ENCODE data around the gene NKAIN4. TPM values are rescaled to one million over a fixed set of nuclear protein-coding genes. Genes with fewer than 3 reads are reported as not detected.

The NKAIN4 gene
- total and polyA plus RNA-seq, 2 donors (not counting 1 experiment from before 2014, with no cell fraction given) = not detected

DNA sequence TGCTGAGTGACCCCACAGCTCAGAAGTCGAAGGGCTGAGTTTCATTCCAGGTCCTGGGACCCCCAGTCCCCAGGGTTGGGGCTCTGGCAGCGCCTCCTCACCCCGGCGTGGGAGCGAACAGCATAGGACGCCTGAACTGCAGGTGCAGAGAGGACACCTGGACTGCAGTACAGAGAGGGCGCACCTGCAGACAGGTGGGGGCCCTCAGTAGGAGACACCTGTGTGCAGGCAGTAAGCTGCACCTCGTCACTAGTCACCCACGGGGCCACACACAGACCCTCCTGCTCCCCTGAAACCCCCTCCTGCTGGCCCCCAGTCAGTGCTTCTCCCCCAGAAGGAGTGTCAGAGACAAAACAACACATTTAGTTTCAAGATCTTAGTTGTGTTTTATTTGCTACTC, 8.6 kb upstream of the NKAIN4 start:
- Histone ChIP-seq H3K27me3 (replicated peaks in 1 of 4; ENCODE audit: control extremely low read depth in 1 of 4, control insufficient read depth in 3 of 4, insufficient read depth in 4 of 4, low read length in 3 of 4) (peaks cover 0 to 20% (median 3%) of the 10 kb centered on the region in 4 experiments), H3K4me1 (ENCODE audit: control insufficient read depth in 2 of 2, insufficient read depth in 2 of 2, low read length in 2 of 2) (no peaks in the 10 kb centered on the region), H2AFZ (ENCODE audit: insufficient read depth, low read depth, low read length, poor library complexity, severe bottlenecking) (no peak overlapping the region), H3K27ac (ENCODE audit: low read length in 2 of 2) (no peak overlapping the region), H3K36me3 (replicated peaks in 1 of 2; ENCODE audit: control extremely low read depth in 1 of 2, control insufficient read depth in 1 of 2, extremely low read depth in 1 of 2, insufficient read depth in 2 of 2, low read length in 1 of 2) (no peaks in the 10 kb centered on the region), H3K4me2 (replicated peaks; ENCODE audit: low read depth, low read length, poor library complexity, severe bottlenecking) (no peak overlapping the region), H3K9me3 (ENCODE audit: control extremely low read depth in 1 of 3, control insufficient read depth in 2 of 3, insufficient read depth in 1 of 3, low read length in 2 of 3) (no peaks in the 10 kb centered on the region), H3K79me2 (ENCODE audit: control insufficient read depth, insufficient read depth, low read length) (no peaks in the 10 kb centered on the region), H3K9ac (ENCODE audit: low read length) (no peak overlapping the region), H4K20me1 (ENCODE audit: control insufficient read depth, insufficient read depth, low read length, poor library complexity, severe bottlenecking) (no peaks in the 10 kb centered on the region), H3K4me3 (ENCODE audit: control extremely low read depth in 1 of 5, extremely low read depth in 1 of 5, insufficient read depth in 1 of 5, low read depth in 2 of 5, low read length in 4 of 5) (no peak overlapping the region)
- H3K9me3 Mint-ChIP-seq (ENCODE audit: insufficient read depth) = no peaks in the 10 kb centered on the region
- H3K4me3 Mint-ChIP-seq = no peak overlapping the region
- no peak overlapping the region for H3K27ac Mint-ChIP-seq
- DNase-seq (no peak), ATAC-seq (ENCODE audit: low read depth) (no peak)
- 80% methylated on average over 9 of the region's 9 CpGs for WGBS (ENCODE audit: insufficient coverage)
- intact Hi-C loops (cut with micrococcal nuclease) = no loop called here
- POLR2A ChIA-PET = no interaction called here
- no peaks in the 10 kb centered on the region for H3K4me1 Mint-ChIP-seq
- no peak for TF ChIP-seq EZH2 (IDR thresholded peaks at IDR 0.05; ENCODE audit: borderline replicate concordance, insufficient read depth, low read depth, low read length, poor library complexity, severe bottlenecking)
- TF ChIP-seq, protein P1, sequence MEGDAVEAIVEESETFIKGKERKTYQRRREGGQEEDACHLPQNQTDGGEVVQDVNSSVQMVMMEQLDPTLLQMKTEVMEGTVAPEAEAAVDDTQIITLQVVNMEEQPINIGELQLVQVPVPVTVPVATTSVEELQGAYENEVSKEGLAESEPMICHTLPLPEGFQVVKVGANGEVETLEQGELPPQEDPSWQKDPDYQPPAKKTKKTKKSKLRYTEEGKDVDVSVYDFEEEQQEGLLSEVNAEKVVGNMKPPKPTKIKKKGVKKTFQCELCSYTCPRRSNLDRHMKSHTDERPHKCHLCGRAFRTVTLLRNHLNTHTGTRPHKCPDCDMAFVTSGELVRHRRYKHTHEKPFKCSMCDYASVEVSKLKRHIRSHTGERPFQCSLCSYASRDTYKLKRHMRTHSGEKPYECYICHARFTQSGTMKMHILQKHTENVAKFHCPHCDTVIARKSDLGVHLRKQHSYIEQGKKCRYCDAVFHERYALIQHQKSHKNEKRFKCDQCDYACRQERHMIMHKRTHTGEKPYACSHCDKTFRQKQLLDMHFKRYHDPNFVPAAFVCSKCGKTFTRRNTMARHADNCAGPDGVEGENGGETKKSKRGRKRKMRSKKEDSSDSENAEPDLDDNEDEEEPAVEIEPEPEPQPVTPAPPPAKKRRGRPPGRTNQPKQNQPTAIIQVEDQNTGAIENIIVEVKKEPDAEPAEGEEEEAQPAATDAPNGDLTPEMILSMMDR (IDR thresholded peaks at IDR 0.05) = no peak
- H3K27me3 Mint-ChIP-seq = peaks cover 43% of the 10 kb centered on the region
- CTCF ChIA-PET = no interaction called here

DNA sequence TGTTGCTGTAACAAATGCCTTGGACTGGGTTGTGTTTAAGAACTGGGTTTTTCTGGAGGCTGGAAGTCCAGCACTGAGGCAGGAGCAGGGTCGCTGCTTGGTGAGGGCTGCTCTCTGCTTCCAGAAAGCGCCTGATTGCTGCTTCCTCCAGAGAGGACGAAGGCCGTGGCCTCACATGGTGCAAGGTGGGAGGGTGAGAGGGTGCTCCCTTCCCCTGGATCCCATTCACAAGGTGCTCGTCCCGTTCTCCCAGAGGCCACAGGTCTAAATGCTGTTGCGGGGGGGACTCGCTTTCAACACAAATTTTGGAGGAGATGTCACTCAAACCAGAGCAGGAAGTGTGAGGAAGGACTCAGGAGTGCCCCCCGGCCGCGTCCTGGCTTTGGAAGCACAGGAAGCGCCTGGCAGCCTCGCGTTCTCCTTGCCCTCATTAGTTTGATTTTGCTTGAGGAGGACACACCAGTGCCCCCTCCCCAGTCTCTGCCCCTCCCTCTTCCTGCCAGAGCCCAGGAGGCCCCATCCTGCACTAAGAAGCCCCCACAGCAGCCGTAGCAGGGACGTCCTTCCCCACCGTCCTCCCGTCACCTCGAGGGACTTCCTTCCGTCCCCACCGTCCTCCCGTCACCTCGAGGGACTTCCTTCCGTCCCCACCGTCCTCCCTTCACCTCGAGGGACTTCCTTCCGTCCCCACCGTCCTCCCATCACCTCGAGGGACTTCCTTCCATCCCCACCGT, 7.7 kb upstream of the NKAIN4 start:
- H3K4me1 Mint-ChIP-seq = no peaks in the 10 kb centered on the region
- Histone ChIP-seq H2AFZ (ENCODE audit: insufficient read depth, low read depth, low read length, poor library complexity, severe bottlenecking) (peak overlapping the region; percentile 38), H3K27me3 (replicated peaks in 1 of 4; ENCODE audit: control extremely low read depth in 1 of 4, control insufficient read depth in 3 of 4, insufficient read depth in 4 of 4, low read length in 3 of 4) (peaks cover 0 to 23% (median 3%) of the 10 kb centered on the region in 4 experiments), H3K9ac (ENCODE audit: low read length) (no peak overlapping the region), H3K4me2 (replicated peaks; ENCODE audit: low read depth, low read length, poor library complexity, severe bottlenecking) (no peak overlapping the region), H3K4me3 (ENCODE audit: control extremely low read depth in 1 of 5, extremely low read depth in 1 of 5, insufficient read depth in 1 of 5, low read depth in 2 of 5, low read length in 4 of 5) (no peak overlapping the region), H3K36me3 (replicated peaks in 1 of 2; ENCODE audit: control extremely low read depth in 1 of 2, control insufficient read depth in 1 of 2, extremely low read depth in 1 of 2, insufficient read depth in 2 of 2, low read length in 1 of 2) (no peaks in the 10 kb centered on the region), H3K9me3 (ENCODE audit: control extremely low read depth in 1 of 3, control insufficient read depth in 2 of 3, insufficient read depth in 1 of 3, low read length in 2 of 3) (no peaks in the 10 kb centered on the region), H3K79me2 (ENCODE audit: control insufficient read depth, insufficient read depth, low read length) (no peaks in the 10 kb centered on the region), H4K20me1 (ENCODE audit: control insufficient read depth, insufficient read depth, low read length, poor library complexity, severe bottlenecking) (no peaks in the 10 kb centered on the region), H3K4me1 (ENCODE audit: control insufficient read depth in 2 of 2, insufficient read depth in 2 of 2, low read length in 2 of 2) (no peaks in the 10 kb centered on the region), H3K27ac (ENCODE audit: low read length in 2 of 2) (no peak overlapping the region)
- H3K27me3 Mint-ChIP-seq = peaks cover 38% of the 10 kb centered on the region
- no peak for ATAC-seq (ENCODE audit: low read depth)
- H3K9me3 Mint-ChIP-seq (ENCODE audit: insufficient read depth) = no peaks in the 10 kb centered on the region
- H3K4me3 Mint-ChIP-seq = no peak overlapping the region
- CTCF ChIA-PET = no interaction called here
- DNase-seq = no peak
- POLR2A ChIA-PET = no interaction called here
- TF ChIP-seq, protein P1 (IDR thresholded peaks at IDR 0.05) = no peak
- no peak for TF ChIP-seq EZH2 (IDR thresholded peaks at IDR 0.05; ENCODE audit: borderline replicate concordance, insufficient read depth, low read depth, low read length, poor library complexity, severe bottlenecking)
- intact Hi-C loops (cut with micrococcal nuclease) = no loop called here
- 8% methylated on average over 28 of the region's 30 CpGs for WGBS (ENCODE audit: insufficient coverage)
- no peak overlapping the region for H3K27ac Mint-ChIP-seq
